ENCODE data around the gene PTPRC.

DNA sequence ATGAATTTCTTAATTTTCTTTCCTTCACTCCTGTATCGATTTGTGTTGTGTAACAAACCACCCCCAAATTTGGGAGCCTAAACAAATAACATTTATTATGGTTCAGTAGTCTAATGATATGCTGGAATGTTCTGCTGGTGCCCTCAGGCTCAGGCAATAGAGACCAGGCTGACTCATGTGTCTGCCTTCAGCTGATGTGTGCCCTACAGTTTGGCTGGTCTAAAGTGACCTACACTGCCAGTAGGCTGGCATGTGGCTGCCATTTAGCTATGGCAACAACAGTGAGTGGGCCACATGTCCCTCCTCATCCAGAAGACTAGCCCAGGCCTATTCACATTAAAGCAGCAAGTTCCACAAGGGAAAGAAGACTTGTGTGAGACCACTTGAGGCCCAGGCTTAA lies 115.8 kb downstream of the PTPRC start:
- TF ChIP-seq, protein P1, sequence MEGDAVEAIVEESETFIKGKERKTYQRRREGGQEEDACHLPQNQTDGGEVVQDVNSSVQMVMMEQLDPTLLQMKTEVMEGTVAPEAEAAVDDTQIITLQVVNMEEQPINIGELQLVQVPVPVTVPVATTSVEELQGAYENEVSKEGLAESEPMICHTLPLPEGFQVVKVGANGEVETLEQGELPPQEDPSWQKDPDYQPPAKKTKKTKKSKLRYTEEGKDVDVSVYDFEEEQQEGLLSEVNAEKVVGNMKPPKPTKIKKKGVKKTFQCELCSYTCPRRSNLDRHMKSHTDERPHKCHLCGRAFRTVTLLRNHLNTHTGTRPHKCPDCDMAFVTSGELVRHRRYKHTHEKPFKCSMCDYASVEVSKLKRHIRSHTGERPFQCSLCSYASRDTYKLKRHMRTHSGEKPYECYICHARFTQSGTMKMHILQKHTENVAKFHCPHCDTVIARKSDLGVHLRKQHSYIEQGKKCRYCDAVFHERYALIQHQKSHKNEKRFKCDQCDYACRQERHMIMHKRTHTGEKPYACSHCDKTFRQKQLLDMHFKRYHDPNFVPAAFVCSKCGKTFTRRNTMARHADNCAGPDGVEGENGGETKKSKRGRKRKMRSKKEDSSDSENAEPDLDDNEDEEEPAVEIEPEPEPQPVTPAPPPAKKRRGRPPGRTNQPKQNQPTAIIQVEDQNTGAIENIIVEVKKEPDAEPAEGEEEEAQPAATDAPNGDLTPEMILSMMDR (conservative IDR thresholded peaks at IDR 0.05; ENCODE audit: low read depth, low read length), result no peak
- no peak for TF ChIP-seq EZH2 (IDR thresholded peaks at IDR 0.05; ENCODE audit: low read length, unreplicated experiment)
